SK-N-DZ (cell line): ENCODE measurements around the gene PUS10. TPM values are rescaled to one million over a fixed set of nuclear protein-coding genes. Genes with fewer than 3 reads are reported as not detected.
"Not testable (repeated sequence)": the region's sequence is repeated elsewhere in the genome, so short reads cannot be mapped to it uniquely, and the experiment has no call there.

Experiments
- DNase-seq: peaks from one replicate; pipeline ENCODE4 v3.0.0-alpha.2; 2015; ENCODE audit warnings: low spot score
- polyA plus RNA-seq, 2 experiments: library from polyadenylated mRNA; depleted of rRNA; stranded (reverse); fragments of >200 nt; gene quantifications; 2 replicates each; pipeline ENCODE4 v1.2.3, GENCODE V29; 2014

PUS10 gene, protein sequence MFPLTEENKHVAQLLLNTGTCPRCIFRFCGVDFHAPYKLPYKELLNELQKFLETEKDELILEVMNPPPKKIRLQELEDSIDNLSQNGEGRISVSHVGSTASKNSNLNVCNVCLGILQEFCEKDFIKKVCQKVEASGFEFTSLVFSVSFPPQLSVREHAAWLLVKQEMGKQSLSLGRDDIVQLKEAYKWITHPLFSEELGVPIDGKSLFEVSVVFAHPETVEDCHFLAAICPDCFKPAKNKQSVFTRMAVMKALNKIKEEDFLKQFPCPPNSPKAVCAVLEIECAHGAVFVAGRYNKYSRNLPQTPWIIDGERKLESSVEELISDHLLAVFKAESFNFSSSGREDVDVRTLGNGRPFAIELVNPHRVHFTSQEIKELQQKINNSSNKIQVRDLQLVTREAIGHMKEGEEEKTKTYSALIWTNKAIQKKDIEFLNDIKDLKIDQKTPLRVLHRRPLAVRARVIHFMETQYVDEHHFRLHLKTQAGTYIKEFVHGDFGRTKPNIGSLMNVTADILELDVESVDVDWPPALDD
- 6.1 and 10.5 TPM in 2 replicates for polyA plus RNA-seq (2014; cell fraction: cytosol; rRNA removed)
- polyA plus RNA-seq (2014; cell fraction: nucleus; rRNA removed) = 4.3 and 5.2 TPM in 2 replicates

- peak; percentile 82 for DNase-seq
These were observed at the start of gene PUS10, which contains the start of gene PEX13 for GRCh38 chr2:61017556-61018317. PUS10 (minus strand) TSS chr2:61018255; CDS start chr2:61011890, 6,365 bp downstream. PEX13 (plus strand) TSS chr2:61017720; CDS start chr2:61017760, 40 bp downstream.

GRCh38 chr2:61065714-61066709, 48.0 kb upstream of the PUS10 start, which contains the start of gene SANBR:
SANBR (plus strand) TSS chr2:61065871; CDS start chr2:61070351, 4,480 bp downstream.
- DNase-seq = peak; percentile 92

DNA sequence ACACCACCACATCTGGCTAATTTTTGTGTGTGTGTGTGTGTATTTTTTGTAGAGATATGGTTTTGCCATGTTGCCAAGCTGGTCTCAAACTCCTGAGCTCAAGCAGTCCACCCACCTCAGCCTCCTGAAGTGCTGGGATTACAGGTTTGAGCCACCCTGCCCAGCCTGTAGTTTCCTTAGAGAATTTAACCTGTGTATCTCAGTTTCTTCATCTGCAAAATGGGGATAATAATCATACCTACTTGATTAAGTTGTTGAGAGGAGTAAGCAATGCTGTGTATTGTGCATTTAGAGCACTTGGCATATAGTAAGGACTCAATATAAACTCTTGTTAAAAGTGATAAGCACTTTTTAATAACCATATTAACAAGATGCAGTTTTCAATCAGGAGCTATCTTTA, 41.3 kb upstream of the PUS10 start:
- no peak for DNase-seq

DNA sequence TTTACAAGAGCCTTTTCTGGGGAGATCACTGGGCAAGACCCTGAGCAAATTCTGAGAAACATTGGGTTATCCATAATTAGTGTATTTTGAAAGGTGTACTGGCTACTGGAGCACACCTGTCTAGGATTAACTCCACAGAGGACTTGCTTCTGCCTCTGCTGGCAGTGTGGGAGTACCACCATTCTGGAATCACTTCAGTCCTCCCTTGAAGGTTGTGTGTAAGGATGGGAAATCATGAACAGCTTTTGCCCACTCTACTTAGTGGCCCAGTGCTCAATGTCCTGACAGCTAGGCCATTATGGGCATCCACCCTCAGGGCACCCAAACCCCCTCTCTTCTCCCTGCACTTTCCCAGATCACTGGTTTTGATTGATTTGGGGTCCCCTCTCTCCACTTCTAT, 39.5 kb upstream of the PUS10 start:
- no peak for DNase-seq

DNA sequence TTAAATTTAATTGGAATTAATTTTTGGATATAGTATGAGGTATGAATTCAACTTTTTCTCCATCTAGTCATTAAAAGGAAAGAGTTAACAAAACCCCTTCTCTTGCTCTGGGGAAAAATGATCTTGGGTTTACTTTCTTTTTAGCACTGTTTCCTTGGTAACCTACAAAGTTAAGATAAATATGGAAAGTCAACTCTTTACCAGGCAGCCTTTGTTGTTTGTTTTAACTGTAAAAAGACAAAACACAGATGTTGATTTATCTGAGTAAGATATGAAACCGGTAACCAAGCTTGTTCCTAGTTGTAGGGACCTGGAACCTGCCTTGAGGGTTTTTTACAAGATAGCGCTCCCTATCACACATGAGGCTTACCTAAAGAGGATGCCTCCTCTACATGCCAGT, 37.5 kb upstream of the PUS10 start:
- no peak for DNase-seq

GRCh38 chr2:61045999-61046398, 27.9 kb upstream of the PUS10 start:
- DNase-seq = no peak

- DNase-seq = no peak
These were observed 27.2 kb upstream of the PUS10 start for GRCh38 chr2:61045226-61045625.

DNA sequence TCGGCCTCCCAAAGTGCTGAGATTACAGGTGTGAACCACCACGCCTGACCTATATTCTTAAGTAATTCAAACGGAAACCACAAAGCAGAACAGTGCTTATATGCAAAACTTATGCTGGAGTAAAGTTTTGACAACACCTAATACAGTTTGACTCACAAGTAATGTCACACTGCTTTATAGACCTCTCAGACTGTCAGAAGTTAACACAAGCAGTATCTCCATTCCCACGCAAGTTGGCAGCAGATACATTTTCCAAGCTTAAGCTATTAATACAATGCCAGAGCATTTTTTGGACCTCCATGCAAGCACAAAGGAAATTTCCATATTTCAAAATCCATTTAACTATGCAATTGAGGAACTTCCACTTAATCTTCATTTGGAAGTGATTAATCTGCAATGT, 26.6 kb upstream of the PUS10 start:
- no peak for DNase-seq

DNA sequence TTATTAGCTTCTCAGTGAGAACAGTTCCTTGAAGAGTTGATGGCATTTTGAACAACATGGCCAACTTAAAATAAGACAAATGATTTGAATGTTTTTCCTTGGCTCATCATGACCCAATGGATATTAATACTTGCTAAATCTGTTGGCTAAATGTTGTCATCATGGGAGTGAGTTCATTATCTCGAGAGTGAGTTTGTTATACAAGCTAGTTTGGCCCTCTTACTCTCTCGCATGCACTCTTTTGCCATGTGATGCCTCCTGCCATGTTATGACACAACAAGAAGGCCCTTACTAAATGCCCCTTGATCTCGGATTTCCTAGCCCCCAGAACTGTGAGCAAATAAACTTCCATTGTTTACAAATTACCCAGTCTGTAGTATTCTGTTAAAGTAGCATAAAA, 24.8 kb upstream of the PUS10 start:
- DNase-seq = no peak

DNA sequence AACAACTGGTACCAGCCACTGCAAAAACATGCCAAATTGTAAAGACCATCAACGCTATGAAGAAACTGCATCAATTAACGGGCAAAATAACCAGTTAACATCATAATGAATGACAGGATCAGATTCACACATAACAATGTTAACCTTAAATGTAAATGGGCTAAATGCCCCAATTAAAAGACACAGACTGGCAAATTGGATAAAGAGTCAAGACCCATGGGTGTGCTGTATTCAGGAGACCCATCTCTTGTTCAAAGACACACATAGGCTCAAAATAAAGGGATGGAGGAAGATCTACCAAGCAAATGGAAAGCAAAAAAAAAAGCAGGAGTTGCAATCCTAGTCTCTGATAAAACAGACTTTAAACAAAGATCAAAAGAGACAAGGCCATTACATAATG, 18.6 kb upstream of the PUS10 start:
- not testable (repeated sequence) for DNase-seq

- not testable (repeated sequence) for DNase-seq
These were observed 16.5 kb upstream of the PUS10 start for GRCh38 chr2:61034592-61034991.

GRCh38 chr2:61029533-61029932, 11.5 kb upstream of the PUS10 start:
- DNase-seq = no peak

GRCh38 chr2:61023670-61024069, 5.6 kb upstream of the PUS10 start:
- no peak for DNase-seq

DNA sequence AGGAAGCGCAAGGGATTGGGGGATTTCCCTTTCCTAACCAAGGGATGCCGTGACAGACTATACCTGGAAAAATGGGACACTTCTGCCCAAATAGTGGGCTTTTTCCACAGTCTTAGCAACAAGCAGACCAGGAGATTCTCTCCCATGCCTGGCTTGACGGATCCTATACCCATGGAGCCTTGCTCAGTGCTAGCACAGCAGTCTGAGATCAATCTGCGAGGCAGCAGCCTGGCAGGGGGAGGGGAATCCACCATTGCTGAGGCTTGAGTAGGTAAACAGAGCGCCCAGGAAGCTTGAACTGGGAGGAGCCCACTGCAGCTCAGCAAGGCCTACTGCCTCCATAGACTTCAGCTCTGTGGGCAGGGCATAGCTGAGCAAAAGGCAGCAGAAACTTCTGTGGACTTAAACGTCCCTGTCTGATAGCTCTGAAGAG, 3.2 kb upstream of the PUS10 start:
- no peak for DNase-seq

DNA sequence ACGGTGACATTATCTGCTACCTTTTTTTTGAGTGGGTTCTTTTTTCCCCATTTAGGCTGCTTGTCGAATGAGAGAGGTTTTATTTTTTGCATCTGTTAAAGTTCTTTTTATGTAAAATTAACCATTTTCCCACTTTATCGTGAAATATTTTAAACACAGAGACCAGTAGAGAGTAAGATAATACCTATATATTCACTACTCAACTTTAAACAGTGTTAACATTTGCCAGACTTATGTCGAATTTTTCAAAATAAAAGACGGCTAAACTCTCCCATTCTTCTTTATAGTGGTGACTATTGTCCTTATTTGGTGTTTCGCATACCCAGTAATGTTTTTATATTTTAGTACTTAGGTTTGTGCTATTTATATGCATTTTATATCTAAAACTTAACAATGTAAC, 743 bp upstream of the PUS10 start:
- DNase-seq = no peak

- peak; percentile 27 for DNase-seq
These were observed 282 bp upstream of the PUS10 start for GRCh38 chr2:61018318-61018755.

DNA sequence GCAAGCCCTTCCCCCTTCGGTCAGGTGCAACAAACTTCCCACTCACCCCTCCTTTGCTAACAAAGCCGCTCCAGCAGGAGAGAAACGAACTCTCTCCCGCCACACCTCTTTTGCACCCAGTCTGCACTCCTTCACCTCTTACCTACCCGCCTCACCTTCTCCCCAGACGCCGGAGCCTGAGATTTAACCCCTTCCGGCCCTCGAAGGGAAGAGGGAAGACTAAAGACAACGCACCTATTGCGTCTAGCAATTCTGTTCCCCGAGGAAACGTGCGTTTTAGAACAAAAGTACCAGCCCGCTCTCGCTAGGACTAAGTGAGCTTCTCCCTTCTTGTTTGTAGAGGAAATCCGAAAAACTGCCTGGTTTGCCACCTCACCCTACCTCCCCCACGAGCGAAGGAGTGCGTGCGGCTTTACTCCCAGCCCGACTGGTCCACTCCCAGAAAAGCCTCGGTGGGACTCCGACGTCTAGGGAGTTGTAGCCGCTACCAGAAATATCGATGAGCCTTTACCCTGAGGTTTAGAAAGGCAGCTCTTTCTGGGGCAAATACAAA, 976 bp downstream of the PUS10 start:
- DNase-seq = peak; percentile 85

GRCh38 chr2:61016392-61017002, 1.6 kb downstream of the PUS10 start:
- no peak for DNase-seq

DNA sequence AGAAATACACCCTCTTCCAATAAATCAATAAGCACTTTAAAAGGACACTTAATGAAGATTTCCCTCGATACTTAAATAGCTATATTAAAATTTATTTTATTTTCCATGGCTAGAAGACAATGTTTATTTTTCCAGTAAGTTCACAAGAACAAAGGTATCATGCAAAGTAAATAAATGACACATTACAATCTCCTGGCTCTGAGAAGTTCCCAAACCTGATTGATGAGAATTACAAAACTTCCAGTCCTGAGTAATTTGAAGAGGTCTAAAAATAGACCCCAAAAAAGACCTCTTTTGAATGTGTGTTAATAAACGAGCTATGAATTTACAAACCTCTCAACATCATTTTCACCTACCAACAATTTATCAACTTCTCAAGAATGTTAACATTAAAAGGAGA, 2.1 kb downstream of the PUS10 start:
- DNase-seq = no peak

DNA sequence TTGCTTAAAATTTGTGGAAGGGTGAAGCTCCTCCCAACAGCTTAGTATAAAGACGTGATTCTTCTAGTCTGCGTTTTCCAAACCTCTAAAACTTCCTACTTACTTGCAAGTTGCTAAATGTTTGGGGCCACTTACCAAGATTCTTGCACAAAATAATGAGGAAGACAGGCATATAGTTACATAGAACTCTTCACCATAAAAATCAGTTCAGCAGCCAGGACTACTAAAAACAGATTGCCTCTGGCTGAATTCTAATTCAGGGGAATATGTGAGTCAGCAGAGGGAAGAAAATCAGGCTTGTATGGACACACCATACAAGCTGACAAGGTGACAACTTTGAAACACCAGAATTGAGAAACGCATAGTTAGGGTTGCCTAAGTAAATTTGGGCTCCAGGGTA, 3.3 kb downstream of the PUS10 start:
- no peak for DNase-seq
